ENCODE measurements around the gene APEX2.

DNA sequence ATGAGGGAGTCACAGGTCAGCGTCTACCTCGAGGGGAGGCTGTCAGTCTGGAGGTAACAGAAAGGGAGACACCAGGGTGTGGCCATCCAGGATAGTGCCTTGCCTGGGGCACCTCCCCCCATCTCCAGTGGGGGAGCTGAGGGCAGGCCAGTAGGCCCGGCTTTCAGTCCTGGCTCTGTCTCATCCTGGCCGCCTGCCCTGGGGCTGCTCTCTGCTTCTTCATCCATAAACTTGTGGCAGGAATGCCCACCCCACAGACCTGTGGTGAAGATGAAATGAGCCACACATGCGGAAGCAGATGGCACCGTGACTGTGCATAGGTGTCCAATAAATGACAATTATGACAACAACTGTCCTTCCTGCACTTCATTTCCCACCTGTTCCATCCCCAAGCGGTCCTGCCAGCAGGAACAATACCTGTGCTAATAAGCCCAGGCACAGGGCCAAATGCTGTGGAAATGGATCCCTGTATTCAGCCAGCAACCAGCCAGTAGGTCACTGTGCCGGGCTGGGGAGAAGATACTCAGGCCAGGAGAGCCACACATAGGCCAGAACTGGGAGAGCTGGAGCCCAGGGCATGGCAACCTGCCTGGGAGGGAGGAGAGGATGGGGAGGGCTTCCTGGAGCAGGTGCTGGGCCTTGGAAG, 49.3 kb upstream of the APEX2 start:
- TF ChIP-seq, protein P1, sequence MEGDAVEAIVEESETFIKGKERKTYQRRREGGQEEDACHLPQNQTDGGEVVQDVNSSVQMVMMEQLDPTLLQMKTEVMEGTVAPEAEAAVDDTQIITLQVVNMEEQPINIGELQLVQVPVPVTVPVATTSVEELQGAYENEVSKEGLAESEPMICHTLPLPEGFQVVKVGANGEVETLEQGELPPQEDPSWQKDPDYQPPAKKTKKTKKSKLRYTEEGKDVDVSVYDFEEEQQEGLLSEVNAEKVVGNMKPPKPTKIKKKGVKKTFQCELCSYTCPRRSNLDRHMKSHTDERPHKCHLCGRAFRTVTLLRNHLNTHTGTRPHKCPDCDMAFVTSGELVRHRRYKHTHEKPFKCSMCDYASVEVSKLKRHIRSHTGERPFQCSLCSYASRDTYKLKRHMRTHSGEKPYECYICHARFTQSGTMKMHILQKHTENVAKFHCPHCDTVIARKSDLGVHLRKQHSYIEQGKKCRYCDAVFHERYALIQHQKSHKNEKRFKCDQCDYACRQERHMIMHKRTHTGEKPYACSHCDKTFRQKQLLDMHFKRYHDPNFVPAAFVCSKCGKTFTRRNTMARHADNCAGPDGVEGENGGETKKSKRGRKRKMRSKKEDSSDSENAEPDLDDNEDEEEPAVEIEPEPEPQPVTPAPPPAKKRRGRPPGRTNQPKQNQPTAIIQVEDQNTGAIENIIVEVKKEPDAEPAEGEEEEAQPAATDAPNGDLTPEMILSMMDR (conservative IDR thresholded peaks at IDR 0.05; ENCODE audit: low read depth in 2 of 2), result no peak
- TF ChIP-seq EZH2 (IDR thresholded peaks at IDR 0.05; ENCODE audit: low read depth, unreplicated experiment) (no peak), CREB1 (CRISPR knock-in tag; IDR thresholded peaks at IDR 0.05; ENCODE audit: low read depth) (no peak), POLR2AphosphoS5 (IDR thresholded peaks at IDR 0.05; ENCODE audit: low read depth) (no peak), EZH2phosphoT487 (IDR thresholded peaks at IDR 0.05; ENCODE audit: unreplicated experiment) (no peak), STAT1 (IDR thresholded peaks at IDR 0.05; ENCODE audit: unreplicated experiment) (no peak), ZNF114 (CRISPR knock-in tag; IDR thresholded peaks at IDR 0.05) (no peak), JUNB (IDR thresholded peaks at IDR 0.05; ENCODE audit: unreplicated experiment) (no peak)
- TF ChIP-seq, protein P2, sequence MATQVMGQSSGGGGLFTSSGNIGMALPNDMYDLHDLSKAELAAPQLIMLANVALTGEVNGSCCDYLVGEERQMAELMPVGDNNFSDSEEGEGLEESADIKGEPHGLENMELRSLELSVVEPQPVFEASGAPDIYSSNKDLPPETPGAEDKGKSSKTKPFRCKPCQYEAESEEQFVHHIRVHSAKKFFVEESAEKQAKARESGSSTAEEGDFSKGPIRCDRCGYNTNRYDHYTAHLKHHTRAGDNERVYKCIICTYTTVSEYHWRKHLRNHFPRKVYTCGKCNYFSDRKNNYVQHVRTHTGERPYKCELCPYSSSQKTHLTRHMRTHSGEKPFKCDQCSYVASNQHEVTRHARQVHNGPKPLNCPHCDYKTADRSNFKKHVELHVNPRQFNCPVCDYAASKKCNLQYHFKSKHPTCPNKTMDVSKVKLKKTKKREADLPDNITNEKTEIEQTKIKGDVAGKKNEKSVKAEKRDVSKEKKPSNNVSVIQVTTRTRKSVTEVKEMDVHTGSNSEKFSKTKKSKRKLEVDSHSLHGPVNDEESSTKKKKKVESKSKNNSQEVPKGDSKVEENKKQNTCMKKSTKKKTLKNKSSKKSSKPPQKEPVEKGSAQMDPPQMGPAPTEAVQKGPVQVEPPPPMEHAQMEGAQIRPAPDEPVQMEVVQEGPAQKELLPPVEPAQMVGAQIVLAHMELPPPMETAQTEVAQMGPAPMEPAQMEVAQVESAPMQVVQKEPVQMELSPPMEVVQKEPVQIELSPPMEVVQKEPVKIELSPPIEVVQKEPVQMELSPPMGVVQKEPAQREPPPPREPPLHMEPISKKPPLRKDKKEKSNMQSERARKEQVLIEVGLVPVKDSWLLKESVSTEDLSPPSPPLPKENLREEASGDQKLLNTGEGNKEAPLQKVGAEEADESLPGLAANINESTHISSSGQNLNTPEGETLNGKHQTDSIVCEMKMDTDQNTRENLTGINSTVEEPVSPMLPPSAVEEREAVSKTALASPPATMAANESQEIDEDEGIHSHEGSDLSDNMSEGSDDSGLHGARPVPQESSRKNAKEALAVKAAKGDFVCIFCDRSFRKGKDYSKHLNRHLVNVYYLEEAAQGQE (IDR thresholded peaks at IDR 0.05; ENCODE audit: unreplicated experiment), result no peak
- TF ChIP-seq, protein P3, sequence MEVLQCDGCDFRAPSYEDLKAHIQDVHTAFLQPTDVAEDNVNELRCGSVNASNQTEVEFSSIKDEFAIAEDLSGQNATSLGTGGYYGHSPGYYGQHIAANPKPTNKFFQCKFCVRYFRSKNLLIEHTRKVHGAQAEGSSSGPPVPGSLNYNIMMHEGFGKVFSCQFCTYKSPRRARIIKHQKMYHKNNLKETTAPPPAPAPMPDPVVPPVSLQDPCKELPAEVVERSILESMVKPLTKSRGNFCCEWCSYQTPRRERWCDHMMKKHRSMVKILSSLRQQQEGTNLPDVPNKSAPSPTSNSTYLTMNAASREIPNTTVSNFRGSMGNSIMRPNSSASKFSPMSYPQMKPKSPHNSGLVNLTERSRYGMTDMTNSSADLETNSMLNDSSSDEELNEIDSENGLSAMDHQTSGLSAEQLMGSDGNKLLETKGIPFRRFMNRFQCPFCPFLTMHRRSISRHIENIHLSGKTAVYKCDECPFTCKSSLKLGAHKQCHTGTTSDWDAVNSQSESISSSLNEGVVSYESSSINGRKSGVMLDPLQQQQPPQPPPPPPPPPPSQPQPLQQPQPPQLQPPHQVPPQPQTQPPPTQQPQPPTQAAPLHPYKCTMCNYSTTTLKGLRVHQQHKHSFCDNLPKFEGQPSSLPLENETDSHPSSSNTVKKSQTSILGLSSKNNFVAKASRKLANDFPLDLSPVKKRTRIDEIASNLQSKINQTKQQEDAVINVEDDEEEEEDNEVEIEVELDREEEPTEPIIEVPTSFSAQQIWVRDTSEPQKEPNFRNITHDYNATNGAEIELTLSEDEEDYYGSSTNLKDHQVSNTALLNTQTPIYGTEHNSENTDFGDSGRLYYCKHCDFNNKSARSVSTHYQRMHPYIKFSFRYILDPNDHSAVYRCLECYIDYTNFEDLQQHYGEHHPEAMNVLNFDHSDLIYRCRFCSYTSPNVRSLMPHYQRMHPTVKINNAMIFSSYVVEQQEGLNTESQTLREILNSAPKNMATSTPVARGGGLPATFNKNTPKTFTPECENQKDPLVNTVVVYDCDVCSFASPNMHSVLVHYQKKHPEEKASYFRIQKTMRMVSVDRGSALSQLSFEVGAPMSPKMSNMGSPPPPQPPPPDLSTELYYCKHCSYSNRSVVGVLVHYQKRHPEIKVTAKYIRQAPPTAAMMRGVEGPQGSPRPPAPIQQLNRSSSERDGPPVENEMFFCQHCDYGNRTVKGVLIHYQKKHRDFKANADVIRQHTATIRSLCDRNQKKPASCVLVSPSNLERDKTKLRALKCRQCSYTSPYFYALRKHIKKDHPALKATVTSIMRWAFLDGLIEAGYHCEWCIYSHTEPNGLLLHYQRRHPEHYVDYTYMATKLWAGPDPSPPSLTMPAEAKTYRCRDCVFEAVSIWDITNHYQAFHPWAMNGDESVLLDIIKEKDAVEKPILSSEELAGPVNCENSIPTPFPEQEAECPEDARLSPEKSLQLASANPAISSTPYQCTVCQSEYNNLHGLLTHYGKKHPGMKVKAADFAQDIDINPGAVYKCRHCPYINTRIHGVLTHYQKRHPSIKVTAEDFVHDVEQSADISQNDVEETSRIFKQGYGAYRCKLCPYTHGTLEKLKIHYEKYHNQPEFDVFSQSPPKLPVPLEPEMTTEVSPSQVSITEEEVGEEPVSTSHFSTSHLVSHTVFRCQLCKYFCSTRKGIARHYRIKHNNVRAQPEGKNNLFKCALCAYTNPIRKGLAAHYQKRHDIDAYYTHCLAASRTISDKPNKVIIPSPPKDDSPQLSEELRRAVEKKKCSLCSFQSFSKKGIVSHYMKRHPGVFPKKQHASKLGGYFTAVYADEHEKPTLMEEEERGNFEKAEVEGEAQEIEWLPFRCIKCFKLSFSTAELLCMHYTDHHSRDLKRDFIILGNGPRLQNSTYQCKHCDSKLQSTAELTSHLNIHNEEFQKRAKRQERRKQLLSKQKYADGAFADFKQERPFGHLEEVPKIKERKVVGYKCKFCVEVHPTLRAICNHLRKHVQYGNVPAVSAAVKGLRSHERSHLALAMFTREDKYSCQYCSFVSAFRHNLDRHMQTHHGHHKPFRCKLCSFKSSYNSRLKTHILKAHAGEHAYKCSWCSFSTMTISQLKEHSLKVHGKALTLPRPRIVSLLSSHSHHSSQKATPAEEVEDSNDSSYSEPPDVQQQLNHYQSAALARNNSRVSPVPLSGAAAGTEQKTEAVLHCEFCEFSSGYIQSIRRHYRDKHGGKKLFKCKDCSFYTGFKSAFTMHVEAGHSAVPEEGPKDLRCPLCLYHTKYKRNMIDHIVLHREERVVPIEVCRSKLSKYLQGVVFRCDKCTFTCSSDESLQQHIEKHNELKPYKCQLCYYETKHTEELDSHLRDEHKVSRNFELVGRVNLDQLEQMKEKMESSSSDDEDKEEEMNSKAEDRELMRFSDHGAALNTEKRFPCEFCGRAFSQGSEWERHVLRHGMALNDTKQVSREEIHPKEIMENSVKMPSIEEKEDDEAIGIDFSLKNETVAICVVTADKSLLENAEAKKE (CRISPR knock-in tag; IDR thresholded peaks at IDR 0.05), result no peak
- TF ChIP-seq, protein P4, sequence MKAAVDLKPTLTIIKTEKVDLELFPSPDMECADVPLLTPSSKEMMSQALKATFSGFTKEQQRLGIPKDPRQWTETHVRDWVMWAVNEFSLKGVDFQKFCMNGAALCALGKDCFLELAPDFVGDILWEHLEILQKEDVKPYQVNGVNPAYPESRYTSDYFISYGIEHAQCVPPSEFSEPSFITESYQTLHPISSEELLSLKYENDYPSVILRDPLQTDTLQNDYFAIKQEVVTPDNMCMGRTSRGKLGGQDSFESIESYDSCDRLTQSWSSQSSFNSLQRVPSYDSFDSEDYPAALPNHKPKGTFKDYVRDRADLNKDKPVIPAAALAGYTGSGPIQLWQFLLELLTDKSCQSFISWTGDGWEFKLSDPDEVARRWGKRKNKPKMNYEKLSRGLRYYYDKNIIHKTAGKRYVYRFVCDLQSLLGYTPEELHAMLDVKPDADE (IDR thresholded peaks at IDR 0.05), result no peak

All from GM23338 (cell line).